HG02840 (cell line): ENCODE measurements around the gene STYX.
A peak's percentile ranks its signal among the peaks of the same experiment; 100 is the strongest.

Source experiments
- ATAC-seq: cut with Tn5 transposase; IDR thresholded peaks from one replicate; pipeline ENCODE4 v1.9.1; 2021; ENCODE audit warnings: mild to moderate bottlenecking, moderate library complexity, moderate number of reproducible peaks; ENCODE audit not compliant: unreplicated experiment, low FRiP score

The STYX gene, protein sequence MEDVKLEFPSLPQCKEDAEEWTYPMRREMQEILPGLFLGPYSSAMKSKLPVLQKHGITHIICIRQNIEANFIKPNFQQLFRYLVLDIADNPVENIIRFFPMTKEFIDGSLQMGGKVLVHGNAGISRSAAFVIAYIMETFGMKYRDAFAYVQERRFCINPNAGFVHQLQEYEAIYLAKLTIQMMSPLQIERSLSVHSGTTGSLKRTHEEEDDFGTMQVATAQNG

DNA sequence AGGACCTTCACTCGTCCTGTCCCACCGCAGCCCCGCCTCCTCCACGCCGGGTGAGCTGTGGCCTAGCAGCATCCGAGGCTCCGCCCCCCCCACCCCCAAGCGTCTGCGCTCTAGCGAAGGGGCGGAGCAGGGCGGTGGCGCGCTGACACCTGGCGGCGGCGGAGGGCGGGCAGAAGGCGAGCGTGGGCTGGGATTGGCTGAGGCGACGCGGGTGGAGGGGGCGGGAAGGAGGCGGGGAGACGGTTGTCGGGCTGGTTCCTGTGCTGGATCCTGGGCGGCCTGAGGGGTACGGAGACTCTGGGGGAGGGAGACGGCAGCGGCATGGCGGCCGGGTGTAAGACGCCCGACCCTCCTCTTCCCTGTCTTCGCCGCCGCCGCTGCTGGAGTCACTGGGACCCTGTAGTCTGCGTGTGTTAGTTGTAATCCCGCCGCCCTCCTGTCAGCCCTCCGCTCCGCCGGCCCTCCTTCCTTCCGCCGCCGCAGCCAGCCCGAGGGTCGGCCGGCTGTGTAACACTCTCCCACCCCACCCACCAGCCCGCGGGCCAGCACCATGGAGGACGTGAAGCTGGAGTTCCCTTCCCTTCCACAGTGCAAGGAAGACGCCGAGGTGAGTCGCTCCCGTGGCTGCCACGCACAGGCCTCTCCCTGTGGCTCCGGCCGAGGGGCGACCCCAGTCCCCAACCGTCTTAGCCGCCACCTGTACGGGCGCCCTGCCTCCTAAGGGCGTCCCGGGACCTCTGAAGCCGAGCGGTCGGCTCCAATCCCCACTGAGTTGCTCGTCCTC, at the start of gene STYX:
Gene STYX (plus strand): TSS at position 242 of the 784 bp plus-strand sequence. CDS start 309 bp downstream, at position 551.
- ATAC-seq, result peak; percentile 93

DNA sequence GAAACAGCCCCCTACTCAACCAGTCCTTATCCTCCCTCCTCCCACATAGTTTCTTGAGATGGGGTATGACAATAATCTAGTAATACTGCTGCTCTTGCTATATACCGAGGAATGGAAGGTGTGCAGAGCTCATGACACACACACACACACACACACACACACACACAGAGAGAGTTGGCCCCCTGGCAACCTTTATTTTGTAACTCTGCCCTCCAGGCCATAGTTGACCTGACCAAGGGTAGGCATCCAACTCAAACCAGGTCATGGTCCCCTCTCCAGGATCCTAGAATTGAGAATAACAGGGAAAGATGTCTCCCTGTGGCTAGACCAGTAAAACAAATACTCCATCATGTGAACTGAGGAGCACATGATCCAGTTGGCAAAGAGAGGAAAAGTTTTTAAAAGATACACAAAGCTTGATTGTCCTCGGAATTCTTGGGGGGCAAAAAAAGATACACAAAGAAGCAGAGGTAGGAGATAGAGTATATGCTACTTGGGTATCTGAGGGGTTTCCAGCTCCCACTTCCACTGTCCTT, 45.9 kb upstream of the STYX start:
- no peak for ATAC-seq

- no peak for ATAC-seq
Measured at GRCh38 chr14:52686176-52686575, 43.8 kb upstream of the STYX start.

DNA sequence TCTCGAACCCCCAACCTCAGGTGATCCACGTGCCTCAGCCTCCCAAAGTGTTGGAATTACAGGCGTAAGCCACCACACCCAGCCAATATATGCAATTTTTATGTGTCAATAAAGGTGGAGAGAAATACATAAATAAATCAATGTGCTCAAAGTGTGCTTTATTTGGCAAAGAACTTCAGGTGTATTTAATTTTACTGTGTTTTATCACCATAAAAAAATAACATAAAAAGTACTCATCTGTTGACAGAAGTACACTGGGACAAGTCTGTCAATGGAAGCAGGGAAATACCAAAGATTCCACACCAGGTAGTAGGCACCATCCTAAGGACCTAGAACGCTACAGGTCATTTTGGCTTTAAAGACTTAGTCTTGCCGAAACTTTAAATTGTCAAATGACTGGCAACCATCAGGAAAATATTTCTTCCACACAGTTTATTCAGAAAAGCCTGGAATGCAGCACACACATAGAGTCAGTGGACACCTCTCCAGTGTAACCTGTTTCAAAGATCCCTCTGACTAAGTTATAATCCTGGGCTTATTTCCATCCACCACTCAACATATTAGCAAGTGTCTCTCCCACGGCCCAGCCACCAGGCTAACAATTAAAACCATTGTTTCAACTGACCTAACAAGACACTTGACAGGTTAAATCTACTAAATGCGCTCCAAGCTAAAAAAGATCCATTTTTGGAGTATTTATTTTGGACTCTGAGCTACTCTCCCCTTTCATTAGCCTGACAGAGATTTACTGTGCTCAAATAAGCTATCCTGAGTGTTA, 38.8 kb upstream of the STYX start:
- ATAC-seq, result no peak

DNA sequence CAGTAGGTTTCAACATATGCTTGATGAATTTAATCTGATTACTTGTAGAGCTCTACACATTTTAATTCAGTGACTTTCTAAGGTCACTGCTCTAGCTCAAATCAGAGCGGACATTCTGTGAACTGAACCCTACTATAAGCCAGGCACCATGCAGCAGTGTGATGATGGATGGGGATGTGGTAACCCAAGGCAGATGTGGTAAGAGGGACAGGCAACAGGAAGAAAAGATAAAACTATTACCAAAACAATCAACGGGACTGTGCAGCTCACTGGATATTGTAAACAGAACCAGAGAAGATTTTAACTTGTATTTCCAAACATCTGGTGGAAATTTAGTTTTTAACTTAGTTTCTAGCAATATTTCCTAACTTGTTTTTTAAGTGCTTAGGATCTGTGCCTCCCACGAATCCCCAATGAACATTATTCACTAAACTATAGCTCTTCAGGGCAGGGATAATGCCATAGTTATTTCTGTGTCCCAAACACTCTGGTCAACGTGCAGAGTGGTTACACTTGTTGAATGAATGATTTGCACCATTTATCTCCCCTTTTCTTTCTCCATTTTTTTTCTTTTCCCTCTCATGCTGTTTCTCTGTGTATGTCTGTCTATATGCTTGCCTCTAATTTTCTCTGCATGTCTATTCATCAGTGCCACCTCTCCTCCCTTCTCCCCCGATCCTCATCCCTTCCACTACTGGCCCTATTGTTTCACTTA, 37.6 kb upstream of the STYX start:
- no peak for ATAC-seq

DNA sequence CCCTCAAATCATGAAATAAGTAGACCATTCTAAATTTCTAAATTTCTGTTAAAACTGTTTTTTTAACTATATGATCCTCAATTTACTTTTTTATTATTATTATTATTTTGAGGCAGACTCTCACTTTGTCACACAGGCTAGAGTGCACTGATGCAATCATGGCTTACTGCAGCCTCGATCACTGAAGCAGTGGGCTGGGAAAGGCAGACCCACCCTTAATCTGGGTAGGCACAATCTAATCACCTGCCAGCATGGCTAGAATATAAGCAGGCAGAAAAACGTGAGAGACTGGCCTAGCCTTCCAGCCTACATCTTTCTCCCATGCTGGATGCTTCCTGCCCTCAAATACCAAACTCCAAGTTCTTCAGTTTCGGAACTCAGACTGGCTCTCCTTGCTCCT, 36.9 kb upstream of the STYX start:
- ATAC-seq, result no peak

- ATAC-seq, result no peak
Measured at GRCh38 chr14:52693532-52693931, 36.4 kb upstream of the STYX start.

GRCh38 chr14:52694761-52695480, 35.0 kb upstream of the STYX start:
- ATAC-seq, result peak; percentile 51

DNA sequence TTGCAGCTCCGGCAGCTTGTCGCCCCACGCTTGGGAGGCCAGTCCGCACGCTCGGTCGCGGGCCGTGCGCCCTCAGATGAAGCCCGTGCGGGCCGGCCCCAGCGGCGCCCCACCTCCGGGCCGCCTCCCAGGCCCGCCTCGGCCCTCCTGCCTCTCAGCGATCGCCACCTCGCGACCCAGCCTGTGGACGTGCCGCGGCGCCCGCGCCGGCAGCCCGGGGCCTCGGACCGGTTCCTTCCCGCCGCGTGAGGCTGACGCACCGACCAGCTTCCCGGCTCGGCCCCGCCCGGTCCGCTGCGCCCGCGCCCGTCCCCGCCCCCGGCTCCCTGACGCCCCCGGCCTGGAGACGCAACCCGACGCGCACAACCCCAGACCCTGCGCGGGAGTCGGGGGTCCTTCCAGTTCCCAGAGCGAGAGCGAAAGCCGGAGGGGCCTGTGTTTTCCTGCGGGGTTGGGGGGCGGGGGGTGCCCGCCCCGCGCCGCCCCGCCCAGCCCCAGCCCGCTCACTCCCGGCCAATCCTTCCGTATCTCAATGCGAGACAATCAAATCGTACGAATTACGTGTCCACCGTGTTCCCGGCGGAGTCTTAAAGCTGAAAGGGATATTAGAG, 34.4 kb upstream of the STYX start, which contains the start of gene ERO1A:
Gene ERO1A (minus strand): TSS at position 78 of the 611 bp plus-strand sequence. CDS start 77 bp downstream, at position 1.
- peak; percentile 69 for ATAC-seq

DNA sequence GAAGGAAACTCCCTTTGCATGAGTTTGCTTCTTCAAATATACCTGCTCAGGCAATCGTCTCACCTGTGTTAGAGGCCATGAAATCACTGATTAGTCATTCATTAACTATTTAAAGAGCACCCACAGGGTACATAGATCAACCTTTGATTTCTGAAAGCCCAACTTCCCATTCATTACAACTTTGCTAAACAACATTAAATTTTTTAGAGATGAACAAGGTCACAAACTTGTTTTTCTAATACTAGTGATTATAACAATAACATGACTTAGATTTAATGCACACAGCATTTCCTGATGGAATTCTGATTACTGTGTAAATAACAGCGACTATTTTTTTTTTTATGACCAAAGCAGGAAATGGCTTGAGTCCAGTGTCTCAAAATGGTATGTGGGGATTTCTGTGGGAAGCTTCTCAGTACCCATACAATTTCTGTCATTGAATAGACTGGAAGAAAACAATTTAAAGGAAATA, 29.2 kb upstream of the STYX start:
- ATAC-seq, result no peak

- ATAC-seq, result no peak
Measured at GRCh38 chr14:52701223-52701622, 28.7 kb upstream of the STYX start.

- no peak for ATAC-seq
Measured at GRCh38 chr14:52703225-52703624, 26.7 kb upstream of the STYX start.

- no peak for ATAC-seq
Measured at GRCh38 chr14:52703664-52704063, 26.3 kb upstream of the STYX start.

DNA sequence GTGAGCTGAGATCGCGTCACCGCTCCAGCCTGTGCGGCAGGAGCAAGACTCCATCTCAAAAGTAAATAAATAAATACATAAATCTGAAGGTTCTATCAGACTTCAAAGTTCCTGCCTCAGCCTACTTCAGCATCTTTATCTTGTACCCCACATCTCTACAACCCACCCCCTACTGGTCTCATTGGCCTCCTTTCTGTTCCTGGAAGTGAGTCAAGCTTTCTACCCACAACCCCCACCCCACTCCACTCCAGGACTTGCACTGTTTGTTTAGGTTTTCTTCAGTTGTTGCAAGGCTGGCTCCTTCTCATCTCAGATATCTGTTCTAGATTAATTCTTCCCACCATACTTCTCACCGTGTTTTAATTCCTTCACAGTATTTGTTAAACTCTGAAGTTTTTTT, 23.7 kb upstream of the STYX start:
- no peak for ATAC-seq

DNA sequence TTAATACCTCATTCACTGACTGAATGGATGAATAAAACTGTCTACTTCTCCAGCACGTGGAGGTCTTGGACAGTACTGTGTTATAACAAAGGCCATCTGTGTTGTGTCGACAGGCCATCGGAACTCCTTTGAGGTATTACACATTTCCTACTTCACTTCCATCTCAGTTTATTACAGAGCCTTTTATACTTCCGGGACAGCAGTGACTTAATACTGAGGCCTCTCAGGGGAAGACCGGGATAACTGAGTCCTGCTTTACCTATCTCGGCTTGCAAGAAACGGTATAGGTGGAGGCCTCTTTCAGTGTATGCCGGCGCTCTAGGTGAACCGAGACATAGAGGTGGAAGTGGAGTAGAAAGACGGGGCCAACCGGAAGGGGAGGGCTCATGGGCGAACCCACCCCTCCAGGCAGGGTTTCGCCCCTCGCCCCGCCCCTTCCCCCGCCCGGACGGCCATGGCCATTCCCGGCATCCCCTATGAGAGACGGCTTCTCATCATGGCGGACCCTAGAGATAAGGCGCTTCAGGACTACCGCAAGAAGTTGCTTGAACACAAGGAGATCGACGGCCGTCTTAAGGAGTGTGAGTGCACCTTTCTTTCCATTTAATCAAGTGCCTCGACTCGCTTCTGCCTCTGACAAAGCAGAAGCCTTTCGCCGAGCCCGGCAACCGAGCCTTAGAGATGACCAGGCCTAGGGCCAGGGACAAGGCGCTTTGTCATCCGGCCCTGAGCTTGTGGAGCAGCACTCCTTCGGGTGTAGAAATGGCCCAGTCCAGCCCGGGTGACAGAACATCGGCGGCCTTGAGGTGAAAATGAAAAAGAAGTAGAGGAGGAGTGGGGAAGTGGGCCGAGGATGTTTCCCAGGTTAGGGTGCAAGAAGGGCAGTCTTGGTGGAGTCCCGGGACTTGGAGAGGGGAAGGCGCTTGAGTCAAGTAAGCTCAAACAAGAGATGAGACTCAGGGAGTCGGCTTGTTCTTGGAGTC, 23.0 kb upstream of the STYX start, which contains the start of gene PSMC6:
Gene PSMC6 (plus strand): TSS at position 477 of the 983 bp plus-strand sequence. CDS start 20 bp downstream, at position 497.
- ATAC-seq, result peak; percentile 92

GRCh38 chr14:52711666-52712065, 18.3 kb upstream of the STYX start:
- ATAC-seq, result no peak

DNA sequence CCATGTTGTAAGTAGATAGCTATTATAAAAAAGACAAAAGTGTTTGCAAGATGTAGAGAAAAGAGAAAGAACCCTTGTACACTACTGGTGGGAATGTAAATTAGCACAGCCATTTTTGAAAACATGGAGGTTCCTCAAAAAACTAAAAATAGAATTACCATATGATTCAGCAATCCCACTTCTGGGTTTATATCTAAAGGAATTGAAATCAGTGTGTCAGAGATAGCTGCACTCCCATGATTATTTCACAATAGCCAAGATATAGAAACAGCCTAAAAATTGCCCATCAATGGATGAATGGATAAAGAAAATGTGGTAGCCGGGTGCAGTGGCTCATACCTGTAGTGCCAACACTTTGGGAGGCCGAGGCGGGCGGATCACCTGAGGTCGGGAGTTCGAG, 13.8 kb upstream of the STYX start:
- ATAC-seq, result no peak
